DOHH2 (cell line): ENCODE results near the gene KIFC1.

Experiments used
- H3F3A ChIP-seq: fragments of 200-600 bp; sonication (generic), shearing (Covaris generic); 2 replicates; pipeline ENCODE4 v1.6.0; 2016; ENCODE audit warnings: antibody characterized with exemption, mild to moderate bottlenecking; ENCODE audit not compliant: control insufficient read depth, insufficient read depth
- H3K27ac ChIP-seq: fragments of 200-600 bp; sonication (generic); 2 replicates; pipeline ENCODE4 v1.5.1; 2014; ENCODE audit warnings: low read depth, mild to moderate bottlenecking, low read length, moderate library complexity
- H3K27me3 ChIP-seq: fragments of 200-600 bp; sonication (generic); 2 replicates; pipeline ENCODE4 v1.6.1; 2014; ENCODE audit warnings: mild to moderate bottlenecking, low read length, mixed read lengths; ENCODE audit not compliant: control insufficient read depth
- H3K36me3 ChIP-seq: fragments of 200-600 bp; sonication (generic); 2 replicates; pipeline ENCODE4 v1.6.1; 2014; ENCODE audit warnings: mild to moderate bottlenecking, low read length, moderate library complexity, mixed read lengths; ENCODE audit not compliant: control insufficient read depth
- H3K4me1 ChIP-seq: fragments of 200-600 bp; sonication (generic); 2 replicates; pipeline ENCODE4 v1.6.1; 2014; ENCODE audit warnings: mild to moderate bottlenecking, low read length, mixed read lengths; ENCODE audit not compliant: control insufficient read depth
- H3K4me2 ChIP-seq: fragments of 200-600 bp; sonication (generic); 2 replicates; pipeline ENCODE4 v1.6.0; 2014; ENCODE audit warnings: mild to moderate bottlenecking, low read length, moderate library complexity
- H3K4me3 ChIP-seq: fragments of 200-600 bp; sonication (generic); 2 replicates; pipeline ENCODE4 v1.5.1; 2014; ENCODE audit warnings: mild to moderate bottlenecking, low read length, mixed read lengths
- H3K79me2 ChIP-seq: fragments of 200-600 bp; sonication (generic); 2 replicates; pipeline ENCODE4 v1.6.1; 2014; ENCODE audit warnings: mild to moderate bottlenecking, low read length, mixed read lengths; ENCODE audit not compliant: control insufficient read depth
- H3K9me2 ChIP-seq: fragments of 200-600 bp; sonication (generic); replicated peaks from 2 replicates; pipeline ENCODE4 v1.6.1; 2014; ENCODE audit warnings: mild to moderate bottlenecking, low read length, mixed read lengths; ENCODE audit not compliant: control insufficient read depth
- H3K9me3 ChIP-seq: fragments of 200-600 bp; sonication (generic); 2 replicates; pipeline ENCODE4 v1.6.1; 2014; ENCODE audit warnings: antibody characterized with exemption, low read length, mixed read lengths; ENCODE audit not compliant: control insufficient read depth, insufficient read depth
- H4K20me1 ChIP-seq: fragments of 200-600 bp; sonication (generic); 2 replicates; pipeline ENCODE4 v1.6.0; 2014; ENCODE audit warnings: low read depth, mild to moderate bottlenecking, antibody characterized with exemption, low read length, moderate library complexity; ENCODE audit not compliant: control insufficient read depth, insufficient read depth
- EZH2phosphoT487 ChIP-seq: fragments of 200-600 bp; sonication (generic); IDR thresholded peaks from 2 replicates; pipeline ENCODE4 v1.6.1; 2017; ENCODE audit warnings: borderline replicate concordance, mild to moderate bottlenecking, antibody characterized with exemption, low read length, moderate library complexity, mixed read lengths
- TF ChIP-seq, protein P1 (sequence below): fragments of 200-600 bp; sonication (generic); IDR thresholded peaks from one replicate; pipeline ENCODE4 v1.5.1; 2014; ENCODE audit warnings: antibody characterized with exemption, mild to moderate bottlenecking, low read depth, low read length; ENCODE audit not compliant: poor library complexity, severe bottlenecking

KIFC1 gene

DNA sequence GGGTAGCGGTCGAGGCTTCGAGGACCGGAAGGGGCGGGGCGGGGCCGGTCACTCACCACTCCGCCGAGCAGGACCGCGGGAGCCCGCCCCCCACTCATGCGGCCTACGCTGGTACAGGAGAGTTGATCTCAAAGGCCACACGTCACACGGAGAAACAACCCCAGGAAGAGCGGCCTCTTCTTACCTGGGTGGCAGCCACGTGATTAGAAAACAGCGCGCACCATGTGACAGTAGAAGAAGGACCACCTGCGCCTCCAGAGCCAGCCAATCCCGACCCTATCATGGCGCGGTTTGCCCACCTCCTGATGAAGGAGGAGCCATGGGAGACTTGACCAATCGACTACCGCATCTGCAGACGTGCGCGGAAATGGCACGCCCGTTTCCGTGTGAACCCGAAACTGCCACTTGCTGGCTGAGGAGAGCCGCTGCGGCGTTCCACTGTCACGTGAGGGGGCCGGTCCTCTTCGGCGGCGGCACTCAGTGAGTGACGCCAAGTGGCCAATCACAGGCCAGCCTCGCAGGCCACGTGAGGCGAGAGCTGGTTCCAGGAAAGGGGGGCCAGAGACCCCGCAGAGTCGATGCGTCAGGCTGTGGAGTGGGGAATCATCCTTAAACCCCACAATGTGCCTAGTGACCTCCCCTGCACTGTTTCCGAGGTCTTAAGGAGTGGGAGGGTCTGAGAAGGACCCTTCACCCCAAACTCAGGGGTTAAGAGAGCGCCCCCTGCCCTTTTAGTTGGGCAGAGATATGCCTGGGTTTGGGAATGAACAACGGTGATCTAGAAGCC lies 26.5 kb downstream of the KIFC1 start, which contains the start of gene CUTA:
TSS of gene CUTA (minus strand) at position 205 of the 787 bp plus-strand sequence. CDS start at position 98, 107 bp downstream.
- H3K79me2 ChIP-seq: peaks cover 30% of the 10 kb centered on the region
- peaks cover 14% of the 10 kb centered on the region for H3F3A ChIP-seq
- H3K36me3 ChIP-seq: peaks cover 33% of the 10 kb centered on the region
- peaks cover 48% of the 10 kb centered on the region for H3K4me1 ChIP-seq
- TF ChIP-seq, protein P1, sequence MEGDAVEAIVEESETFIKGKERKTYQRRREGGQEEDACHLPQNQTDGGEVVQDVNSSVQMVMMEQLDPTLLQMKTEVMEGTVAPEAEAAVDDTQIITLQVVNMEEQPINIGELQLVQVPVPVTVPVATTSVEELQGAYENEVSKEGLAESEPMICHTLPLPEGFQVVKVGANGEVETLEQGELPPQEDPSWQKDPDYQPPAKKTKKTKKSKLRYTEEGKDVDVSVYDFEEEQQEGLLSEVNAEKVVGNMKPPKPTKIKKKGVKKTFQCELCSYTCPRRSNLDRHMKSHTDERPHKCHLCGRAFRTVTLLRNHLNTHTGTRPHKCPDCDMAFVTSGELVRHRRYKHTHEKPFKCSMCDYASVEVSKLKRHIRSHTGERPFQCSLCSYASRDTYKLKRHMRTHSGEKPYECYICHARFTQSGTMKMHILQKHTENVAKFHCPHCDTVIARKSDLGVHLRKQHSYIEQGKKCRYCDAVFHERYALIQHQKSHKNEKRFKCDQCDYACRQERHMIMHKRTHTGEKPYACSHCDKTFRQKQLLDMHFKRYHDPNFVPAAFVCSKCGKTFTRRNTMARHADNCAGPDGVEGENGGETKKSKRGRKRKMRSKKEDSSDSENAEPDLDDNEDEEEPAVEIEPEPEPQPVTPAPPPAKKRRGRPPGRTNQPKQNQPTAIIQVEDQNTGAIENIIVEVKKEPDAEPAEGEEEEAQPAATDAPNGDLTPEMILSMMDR: peak; percentile 69
- no peak for TF ChIP-seq EZH2phosphoT487
- H3K27ac ChIP-seq: peak within 1 kb of the TSS; percentile 69
- no peaks in the 10 kb centered on the region for H3K9me3 ChIP-seq
- H3K9me2 ChIP-seq: no peaks in the 10 kb centered on the region
- peaks cover 2% of the 10 kb centered on the region; the same call in 1 of the 2 replicates for H3K27me3 ChIP-seq
- H4K20me1 ChIP-seq: no peaks in the 10 kb centered on the region; the same call in 1 of the 2 replicates
- peak within 1 kb of the TSS; percentile 96 for H3K4me2 ChIP-seq
- peak within 1 kb of the TSS; percentile 87 for H3K4me3 ChIP-seq

DNA sequence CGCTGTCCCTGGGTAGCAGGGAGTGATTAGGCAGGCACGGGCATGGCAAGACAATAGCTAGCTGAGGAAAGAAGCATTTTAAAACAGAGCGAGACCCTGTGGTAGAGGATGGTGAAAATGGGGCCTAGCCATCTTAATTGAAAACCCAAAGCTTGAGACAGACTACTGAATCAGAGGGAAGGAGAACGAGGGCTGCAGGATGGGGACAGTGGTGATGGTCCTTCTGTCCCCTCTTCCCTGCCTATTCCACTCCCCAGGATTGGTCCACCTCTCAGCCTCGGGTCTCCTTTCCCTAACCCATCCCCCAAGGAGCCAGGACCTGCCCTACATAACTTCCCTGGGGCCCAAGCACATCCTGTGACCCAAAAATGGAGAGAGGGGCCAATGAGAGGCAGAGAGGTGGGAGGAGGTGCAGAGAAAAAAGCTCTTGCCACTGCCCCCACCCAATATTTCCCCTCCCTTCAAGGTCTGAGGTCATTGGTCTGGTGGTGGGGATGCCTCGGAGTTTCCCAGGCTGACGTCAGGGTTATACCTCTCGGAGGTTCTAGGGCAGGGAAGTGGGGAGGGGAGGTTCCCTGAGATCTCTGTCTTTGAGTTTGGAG lies 27.2 kb downstream of the KIFC1 start:
- H4K20me1 ChIP-seq: no peaks in the 10 kb centered on the region; the same call in 1 of the 2 replicates
- peaks cover 30% of the 10 kb centered on the region for H3K79me2 ChIP-seq
- peak overlapping the region; percentile 87 for H3K4me2 ChIP-seq
- no peak for TF ChIP-seq EZH2phosphoT487
- TF ChIP-seq, protein P1: no peak
- H3K36me3 ChIP-seq: peaks cover 27% of the 10 kb centered on the region
- peak overlapping the region; percentile 74 for H3K4me3 ChIP-seq
- H3K27me3 ChIP-seq: peaks cover 5% of the 10 kb centered on the region; the same call in 1 of the 2 replicates
- H3F3A ChIP-seq: peaks cover 13% of the 10 kb centered on the region
- no peaks in the 10 kb centered on the region for H3K9me2 ChIP-seq
- peaks cover 48% of the 10 kb centered on the region for H3K4me1 ChIP-seq
- H3K27ac ChIP-seq: peak overlapping the region; percentile 69
- no peaks in the 10 kb centered on the region for H3K9me3 ChIP-seq

DNA sequence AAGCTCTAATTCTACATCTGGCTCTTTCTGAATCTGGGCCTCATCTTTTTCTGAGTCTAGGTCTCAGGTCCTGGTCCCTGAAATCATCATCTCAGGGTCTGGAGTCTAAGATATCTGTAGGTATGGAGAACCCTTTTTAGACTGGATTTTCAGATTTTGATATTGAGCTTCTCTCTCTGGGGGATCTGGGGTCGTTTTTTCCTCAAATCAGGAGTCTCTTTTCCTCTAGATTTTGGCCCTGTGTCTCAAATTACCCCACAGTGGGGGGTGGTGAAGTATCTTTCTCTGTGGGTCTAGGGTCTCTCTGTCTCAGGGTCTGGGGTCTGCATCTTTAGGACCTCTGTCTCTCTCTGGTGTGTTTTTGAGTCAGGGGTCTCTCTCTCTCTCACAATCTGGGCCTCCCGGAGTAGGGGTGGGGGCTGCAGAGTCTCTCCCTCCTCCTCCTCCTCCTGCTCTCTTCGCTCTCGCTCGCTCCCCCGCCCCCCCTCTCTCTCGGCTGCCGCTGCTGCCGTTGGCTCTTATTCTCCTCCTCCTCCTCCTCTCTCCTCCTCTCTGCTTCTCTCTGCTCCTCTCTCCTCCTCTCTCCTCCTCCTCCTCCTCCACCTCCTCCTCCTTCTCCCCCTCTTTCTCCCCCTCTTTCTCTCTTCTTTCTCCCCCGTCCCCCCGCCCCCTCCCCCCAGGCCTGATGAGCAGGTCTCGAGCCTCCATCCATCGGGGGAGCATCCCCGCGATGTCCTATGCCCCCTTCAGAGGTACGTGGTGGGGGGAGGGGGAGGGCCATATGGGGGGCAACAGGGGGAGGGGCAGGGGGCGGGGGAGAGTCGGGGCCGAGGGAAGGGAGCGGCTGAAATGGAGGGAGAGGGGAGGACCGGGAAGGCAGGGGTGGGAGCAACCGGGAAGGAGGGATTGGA lies 28.2 kb downstream of the KIFC1 start, which contains the start of gene SYNGAP1:
TSS of gene SYNGAP1 (plus strand) at position 486 of the 911 bp plus-strand sequence. CDS start at position 686, 200 bp downstream.
- H3K27ac ChIP-seq: peak within 1 kb of the TSS; percentile 69
- H3F3A ChIP-seq: peaks cover 6% of the 10 kb centered on the region; the same call in 1 of the 2 replicates
- H3K36me3 ChIP-seq: peaks cover 19% of the 10 kb centered on the region
- H4K20me1 ChIP-seq: no peaks in the 10 kb centered on the region; the same call in 1 of the 2 replicates
- H3K4me1 ChIP-seq: peaks cover 45% of the 10 kb centered on the region
- H3K27me3 ChIP-seq: peaks cover 5% of the 10 kb centered on the region; the same call in 1 of the 2 replicates
- no peaks in the 10 kb centered on the region for H3K9me2 ChIP-seq
- H3K79me2 ChIP-seq: peaks cover 34% of the 10 kb centered on the region
- H3K9me3 ChIP-seq: no peaks in the 10 kb centered on the region
- peak within 1 kb of the TSS; percentile 87 for H3K4me2 ChIP-seq
- H3K4me3 ChIP-seq: peak within 1 kb of the TSS; percentile 74
- TF ChIP-seq, protein P1: no peak
- TF ChIP-seq EZH2phosphoT487: no peak
